SK-N-SH (cell line): ENCODE data around the gene SDCCAG8.

Experiments used
- CTCF ChIP-seq: fragments of 200-600 bp; sonication (generic); IDR thresholded peaks from 2 replicates; pipeline ENCODE4 v1.6.1; 2017; ENCODE audit warnings: antibody characterized with exemption, mild to moderate bottlenecking, moderate library complexity
- ELF1 ChIP-seq: IDR thresholded peaks from 2 replicates; pipeline ENCODE4 v1.4.0; 2012
- EZH2phosphoT487 ChIP-seq: fragments of 200-600 bp; sonication (generic); IDR thresholded peaks from 2 replicates; pipeline ENCODE4 v1.6.1; 2017; ENCODE audit warnings: low read depth, mixed run types, mild to moderate bottlenecking, antibody characterized with exemption, moderate library complexity, borderline replicate concordance
- FOXJ3 ChIP-seq: sonication (generic); formaldehyde crosslinking; IDR thresholded peaks from 2 replicates; pipeline ENCODE4 v1.5.1; 2020; ENCODE audit warnings: mild to moderate bottlenecking, missing genetic modification reagents
- GABPA ChIP-seq: IDR thresholded peaks from 2 replicates; pipeline ENCODE4 v1.4.0; 2012; ENCODE audit warnings: low read depth, mild to moderate bottlenecking
- MXI1 ChIP-seq: IDR thresholded peaks from 2 replicates; pipeline ENCODE4 v1.6.1; 2012; ENCODE audit warnings: mild to moderate bottlenecking, low read depth, low read length, improper control_type of control experiment
- NFIC ChIP-seq: IDR thresholded peaks from 2 replicates; pipeline ENCODE4 v1.4.0; 2012; ENCODE audit warnings: borderline replicate concordance
- RAD21 ChIP-seq: IDR thresholded peaks from 2 replicates; pipeline ENCODE4 v1.6.1; 2012; ENCODE audit warnings: mild to moderate bottlenecking, low read length
- RFX5 ChIP-seq: IDR thresholded peaks from 2 replicates; pipeline ENCODE4 v1.6.1; 2012; ENCODE audit warnings: mild to moderate bottlenecking, improper control_type of control experiment, low read length
- RXRA ChIP-seq: IDR thresholded peaks from 2 replicates; pipeline ENCODE4 v1.4.0; 2012; ENCODE audit warnings: low read depth, mild to moderate bottlenecking, borderline replicate concordance
- SMC3 ChIP-seq: IDR thresholded peaks from 2 replicates; pipeline ENCODE4 v1.6.1; 2012; ENCODE audit warnings: low read depth, low read length, improper control_type of control experiment
- TCF12 ChIP-seq: IDR thresholded peaks from 2 replicates; pipeline ENCODE4 v1.4.0; 2012

GRCh38 chr1:243234978-243235647 lies 20.7 kb upstream of the SDCCAG8 start:
- TF ChIP-seq GABPA, result no peak
- TF ChIP-seq RAD21, result no peak
- no peak for TF ChIP-seq CTCF
- TF ChIP-seq TCF12, result no peak
- TF ChIP-seq RXRA, result no peak
- no peak for TF ChIP-seq EZH2phosphoT487
- no peak for TF ChIP-seq NFIC
- no peak for TF ChIP-seq SMC3
- TF ChIP-seq ELF1, result no peak
- TF ChIP-seq RFX5, result no peak
- no peak for TF ChIP-seq FOXJ3 (CRISPR knock-in tag)
- TF ChIP-seq MXI1, result no peak
